ENCODE measurements around the gene KIAA1217. TPM values are rescaled to one million over a fixed set of nuclear protein-coding genes. Genes with fewer than 3 reads are reported as not detected.

KIAA1217 gene
- 3.6 and 4.3 TPM in 2 replicates for total RNA-seq (2014; rRNA removed; shearing (Covaris generic))

GRCh38 chr10:24208661-24209431, at the start of gene KIAA1217:
Gene KIAA1217, plus strand, starts transcription at chr10:24209138. Its CDS starts 56 bp downstream, at chr10:24209194.
- DNase-seq (ENCODE audit: low read depth), result peak; percentile 45

GRCh38 chr10:24162206-24162985, 46.5 kb upstream of the KIAA1217 start:
- DNase-seq (ENCODE audit: low read depth), result no peak

GRCh38 chr10:24163485-24163884, 45.5 kb upstream of the KIAA1217 start:
- DNase-seq (ENCODE audit: low read depth), result no peak

GRCh38 chr10:24168258-24169170, 40.4 kb upstream of the KIAA1217 start:
- DNase-seq (ENCODE audit: low read depth), result no peak

- no peak for DNase-seq (ENCODE audit: low read depth)
These were observed 38.7 kb upstream of the KIAA1217 start for GRCh38 chr10:24170199-24170598.

GRCh38 chr10:24172909-24173308, 36.0 kb upstream of the KIAA1217 start:
- no peak for DNase-seq (ENCODE audit: low read depth)

GRCh38 chr10:24174014-24174413, 34.9 kb upstream of the KIAA1217 start:
- DNase-seq (ENCODE audit: low read depth), result peak; percentile 4

GRCh38 chr10:24176658-24177057, 32.3 kb upstream of the KIAA1217 start:
- DNase-seq (ENCODE audit: low read depth), result no peak

- DNase-seq (ENCODE audit: low read depth), result no peak
These were observed 31.3 kb upstream of the KIAA1217 start for GRCh38 chr10:24177636-24178035.

GRCh38 chr10:24180891-24181290, 28.0 kb upstream of the KIAA1217 start:
- no peak for DNase-seq (ENCODE audit: low read depth)

- no peak for DNase-seq (ENCODE audit: low read depth)
These were observed 24.5 kb upstream of the KIAA1217 start for GRCh38 chr10:24184455-24184854.

GRCh38 chr10:24193330-24193729, 15.6 kb upstream of the KIAA1217 start:
- no peak for DNase-seq (ENCODE audit: low read depth)

GRCh38 chr10:24197263-24197662, 11.7 kb upstream of the KIAA1217 start:
- DNase-seq (ENCODE audit: low read depth), result no peak

GRCh38 chr10:24201503-24202180, 7.3 kb upstream of the KIAA1217 start:
- DNase-seq (ENCODE audit: low read depth), result no peak

GRCh38 chr10:24202181-24202570, 6.8 kb upstream of the KIAA1217 start:
- no peak for DNase-seq (ENCODE audit: low read depth)

GRCh38 chr10:24205821-24206220, 3.1 kb upstream of the KIAA1217 start:
- DNase-seq (ENCODE audit: low read depth), result no peak

- no peak for DNase-seq (ENCODE audit: low read depth)
These were observed 2.6 kb upstream of the KIAA1217 start for GRCh38 chr10:24206334-24206733.

GRCh38 chr10:24206926-24207325, 2.0 kb upstream of the KIAA1217 start:
- no peak for DNase-seq (ENCODE audit: low read depth)

- DNase-seq (ENCODE audit: low read depth), result no peak
These were observed 1.6 kb upstream of the KIAA1217 start for GRCh38 chr10:24207341-24207740.

GRCh38 chr10:24207781-24208611, 942 bp upstream of the KIAA1217 start:
- DNase-seq (ENCODE audit: low read depth), result no peak

GRCh38 chr10:24209432-24209771, 464 bp downstream of the KIAA1217 start:
- DNase-seq (ENCODE audit: low read depth), result peak; percentile 51
